Erythroblast (primary cell): Measurements from ENCODE around the gene CBFA2T2.

ENCODE experiments used
- GATA1 ChIP-seq: IDR thresholded peaks from 2 replicates; pipeline ENCODE4 v1.6.1; 2011; ENCODE audit warnings: low read depth, mild to moderate bottlenecking, control low read depth, low read length, moderate library complexity
- POLR2A ChIP-seq: IDR thresholded peaks from 2 replicates; pipeline ENCODE4 v1.6.1; 2011; ENCODE audit warnings: mild to moderate bottlenecking, low read length

- TF ChIP-seq POLR2A = no peak
- no peak for TF ChIP-seq GATA1
These were observed 191.9 kb downstream of the CBFA2T2 start for GRCh38 chr20:33681728-33682353.
